Calu3 (cell line): ENCODE data around the gene LGR5. TPM values are rescaled to one million over a fixed set of nuclear protein-coding genes. Genes with fewer than 3 reads are reported as not detected.

Experiments used
- BruUV-seq: library from RNA; stranded (reverse); fragments of 400-500 nt; replicated peaks from 2 replicates; lab custom pipeline; 2021; lab: Mats Ljungman, UMichigan
- CTCF ChIA-PET: fragments of 300-600 bp; sonication (Branson Sonifier 250); formaldehyde crosslinking; loops from one replicate; lab custom pipeline; 2022; ENCODE audit warnings: antibody characterized with exemption; lab: Charles Lee
- DNase-seq: peaks from one replicate; pipeline ENCODE4 v3.0.0; 2022
- H3K27ac Mint-ChIP-seq: one replicate; pipeline ENCODE4 v1.8.0; 2022; ENCODE audit warnings: mixed read lengths; ENCODE audit not compliant: unreplicated experiment
- H3K27me3 Mint-ChIP-seq: one replicate; pipeline ENCODE4 v1.8.0; 2022; ENCODE audit warnings: mixed read lengths; ENCODE audit not compliant: unreplicated experiment
- H3K36me3 Mint-ChIP-seq: one replicate; pipeline ENCODE4 v1.8.0; 2022; ENCODE audit warnings: mild to moderate bottlenecking, moderate library complexity, mixed read lengths; ENCODE audit not compliant: insufficient read depth, unreplicated experiment
- H3K4me1 Mint-ChIP-seq: one replicate; pipeline ENCODE4 v1.8.0; 2022; ENCODE audit warnings: mild to moderate bottlenecking, low read depth, mixed read lengths; ENCODE audit not compliant: unreplicated experiment
- H3K4me3 Mint-ChIP-seq: one replicate; pipeline ENCODE4 v1.8.0; 2022; ENCODE audit warnings: mild to moderate bottlenecking, low read depth, moderate library complexity, mixed read lengths; ENCODE audit not compliant: unreplicated experiment
- H3K9me3 Mint-ChIP-seq: one replicate; pipeline ENCODE4 v1.8.0; 2022; ENCODE audit warnings: low read depth, mixed read lengths; ENCODE audit not compliant: unreplicated experiment
- CTCF ChIP-seq: fragments of 200-600 bp; IDR thresholded peaks from one replicate; pipeline ENCODE4 v1.8.0; 2022; ENCODE audit warnings: antibody characterized with exemption; ENCODE audit not compliant: unreplicated experiment
- intact Hi-C: fragments of 100-400 bp; cut with micrococcal nuclease; formaldehyde crosslinking; loops from one replicate; pipeline ENCODE4 v1.10.0; 2022; ENCODE audit not compliant: unreplicated experiment
- total RNA-seq: library from RNA; stranded (reverse); gene quantifications from 2 replicates; pipeline ENCODE4 v1.2.3, GENCODE V29; 2022

LGR5 gene
- total RNA-seq, 1 experiment from 2014 or later, result 0.09 TPM

GRCh38 chr12:71521125-71521524 lies 81.5 kb downstream of the LGR5 start:
- TF ChIP-seq CTCF, result no peak
- peaks cover 32% of the 10 kb centered on the region for H3K27me3 Mint-ChIP-seq
- DNase-seq, result no peak
- H3K27ac Mint-ChIP-seq, result no peak overlapping the region
- no peaks in the 10 kb centered on the region for H3K9me3 Mint-ChIP-seq
- no peaks in the 10 kb centered on the region for H3K4me1 Mint-ChIP-seq
- no TSS peak for BruUV-seq
- CTCF ChIA-PET, result no interaction called here
- H3K4me3 Mint-ChIP-seq, result no peak overlapping the region
- intact Hi-C loops, result no loop called here
- no peaks in the 10 kb centered on the region for H3K36me3 Mint-ChIP-seq

- intact Hi-C loops, result no loop called here
- BruUV-seq, result no TSS peak
- H3K36me3 Mint-ChIP-seq, result no peaks in the 10 kb centered on the region
- no peak overlapping the region for H3K27ac Mint-ChIP-seq
- peaks cover 45% of the 10 kb centered on the region for H3K27me3 Mint-ChIP-seq
- no peak for DNase-seq
- no peak for TF ChIP-seq CTCF
- H3K4me3 Mint-ChIP-seq, result no peak overlapping the region
- H3K4me1 Mint-ChIP-seq, result no peaks in the 10 kb centered on the region
- no peaks in the 10 kb centered on the region for H3K9me3 Mint-ChIP-seq
- CTCF ChIA-PET, result no interaction called here
These were observed 85.0 kb downstream of the LGR5 start for GRCh38 chr12:71524626-71525025.

- no peaks in the 10 kb centered on the region for H3K4me1 Mint-ChIP-seq
- H3K27ac Mint-ChIP-seq, result no peak overlapping the region
- CTCF ChIA-PET, result no interaction called here
- BruUV-seq, result no TSS peak
- intact Hi-C loops, result no loop called here
- H3K9me3 Mint-ChIP-seq, result no peaks in the 10 kb centered on the region
- no peak overlapping the region for H3K4me3 Mint-ChIP-seq
- DNase-seq, result no peak
- H3K36me3 Mint-ChIP-seq, result no peaks in the 10 kb centered on the region
- no peak for TF ChIP-seq CTCF
- H3K27me3 Mint-ChIP-seq, result no peaks in the 10 kb centered on the region
These were observed 94.1 kb downstream of the LGR5 start for GRCh38 chr12:71533703-71534102.

GRCh38 chr12:71536279-71536938 lies 96.8 kb downstream of the LGR5 start:
- intact Hi-C loops, result no loop called here
- Mint-ChIP-seq H3K4me1 (no peaks in the 10 kb centered on the region), H3K36me3 (no peaks in the 10 kb centered on the region), H3K9me3 (no peaks in the 10 kb centered on the region), H3K27ac (no peak overlapping the region), H3K27me3 (no peaks in the 10 kb centered on the region), H3K4me3 (no peak overlapping the region)
- TF ChIP-seq CTCF, result no peak
- CTCF ChIA-PET, result interaction anchor here (0.7 kb wide), 1 partner anchor 81 kb away, joined by 4 read pairs; no protein-coding TSS in a partner anchor
- BruUV-seq, result no TSS peak
- no peak for DNase-seq
